Cardiac fibroblast (primary cell): ENCODE data around the gene COX19.

Experiments
- DNase-seq, 2 donors: peaks; one replicate each; pipeline versions ENCODE4 v3.0.0 to v3.0.0-alpha.2; 2010; ENCODE audit warnings: low read depth in 2 of 2
- H3K4me3 ChIP-seq, 2 donors: replicated peaks in 1 of 2; 1 replicate in 1 of 2; 2 replicates in 1 of 2; pipeline ENCODE4 v1.5.1; 2011; ENCODE audit warnings: low read depth in 2 of 2, low read length in 2 of 2, mild to moderate bottlenecking in 2 of 2, moderate library complexity in 1 of 2
- CTCF ChIP-seq: IDR thresholded peaks from one replicate; pipeline ENCODE4 v1.5.1; 2011; ENCODE audit warnings: low read depth, mild to moderate bottlenecking, low read length, inconsistent platforms

Gene COX19

GRCh38 chr7:1015196-1016121 is 40.1 kb upstream of the COX19 start:
- no peak overlapping the region for H3K4me3 ChIP-seq
- DNase-seq = no peak
- no peak for TF ChIP-seq CTCF

- no peak overlapping the region for H3K4me3 ChIP-seq
- no peak for TF ChIP-seq CTCF
- DNase-seq = no peak
Observed at GRCh38 chr7:1014681-1015080, 39.3 kb upstream of the COX19 start.

GRCh38 chr7:1013581-1013980 is 38.2 kb upstream of the COX19 start:
- DNase-seq = no peak
- TF ChIP-seq CTCF = no peak
- no peak overlapping the region for H3K4me3 ChIP-seq

- H3K4me3 ChIP-seq = no peak overlapping the region
- TF ChIP-seq CTCF = no peak
Observed at GRCh38 chr7:1012716-1013095, 37.4 kb upstream of the COX19 start.

GRCh38 chr7:1012004-1012715 is 36.8 kb upstream of the COX19 start:
- no peak for TF ChIP-seq CTCF
- DNase-seq = no peak
- no peak overlapping the region for H3K4me3 ChIP-seq

More at GRCh38 chr7:1012716-1013095, 37.4 kb upstream of the COX19 start:
- DNase-seq = no peak

- no peak overlapping the region for H3K4me3 ChIP-seq
- TF ChIP-seq CTCF = no peak
- no peak for DNase-seq
Observed at GRCh38 chr7:1011297-1012003, 36.1 kb upstream of the COX19 start.
